BLaER1 (cell line): ENCODE data around the gene FAM76A.
A peak's percentile ranks its signal among the peaks of the same experiment; 100 is the strongest.
"Not testable (repeated sequence)": the region's sequence is repeated elsewhere in the genome, so short reads cannot be mapped to it uniquely, and the experiment has no call there.

Source experiments
- H3K27ac ChIP-seq: shearing (Covaris generic); formaldehyde crosslinking; 2 replicates; pipeline ENCODE4 v1.8.1; 2022
- H3K27me3 ChIP-seq: shearing (Covaris generic); formaldehyde crosslinking; 2 replicates; pipeline ENCODE4 v1.8.1; 2022
- H3K36me3 ChIP-seq: shearing (Covaris generic); formaldehyde crosslinking; 2 replicates; pipeline ENCODE4 v1.8.1; 2022
- H3K4me1 ChIP-seq: shearing (Covaris generic); formaldehyde crosslinking; 2 replicates; pipeline ENCODE4 v1.8.1; 2022
- H3K4me2 ChIP-seq: shearing (Covaris generic); formaldehyde crosslinking; 2 replicates; pipeline ENCODE4 v1.8.1; 2022
- H3K4me3 ChIP-seq: shearing (Covaris generic); formaldehyde crosslinking; 2 replicates; pipeline ENCODE4 v1.8.1; 2022
- H3K9ac ChIP-seq: shearing (Covaris generic); formaldehyde crosslinking; 2 replicates; pipeline ENCODE4 v1.8.1; 2022
- H3K9me3 ChIP-seq: shearing (Covaris generic); formaldehyde crosslinking; 2 replicates; pipeline ENCODE4 v1.8.1; 2022
- H4K20me1 ChIP-seq: shearing (Covaris generic); formaldehyde crosslinking; 2 replicates; pipeline ENCODE4 v1.8.1; 2022
- Cebpa-rat ChIP-seq: shearing (Covaris generic); IDR thresholded peaks from 2 replicates; pipeline ENCODE4 v1.8.1; 2022

The FAM76A gene

GRCh38 chr1:27789540-27790041 is 63.8 kb downstream of the FAM76A start:
- Histone ChIP-seq H3K4me2 (0 out of 2 replicates have a peak overlapping the region, but pooled peaks have one; percentile 6), H3K4me3 (no peak overlapping the region), H3K36me3 (peaks cover 50% of the 10 kb centered on the region), H3K27ac (no peak overlapping the region), H3K9ac (no peak overlapping the region), H3K4me1 (peaks cover 10% of the 10 kb centered on the region; the same call in 1 of the 2 replicates), H4K20me1 (peaks cover 50% of the 10 kb centered on the region), H3K27me3 (no peaks in the 10 kb centered on the region), H3K9me3 (peaks cover 4% of the 10 kb centered on the region; the same call in 1 of the 2 replicates)
- TF ChIP-seq Cebpa-rat: no peak

GRCh38 chr1:27790270-27790669 is 64.5 kb downstream of the FAM76A start:
- not testable (repeated sequence) for H3K4me2 ChIP-seq, H3K27ac ChIP-seq, H3K27me3 ChIP-seq, H3K4me1 ChIP-seq, H3K4me3 ChIP-seq, H3K9me3 ChIP-seq, H3K9ac ChIP-seq
- peaks cover 43% of the 10 kb centered on the region for H4K20me1 ChIP-seq
- peaks cover 57% of the 10 kb centered on the region for H3K36me3 ChIP-seq

- H3K4me2 ChIP-seq: no peak overlapping the region
- H3K4me3 ChIP-seq: no peak overlapping the region
- peaks cover 92% of the 10 kb centered on the region for H3K36me3 ChIP-seq
- no peaks in the 10 kb centered on the region; the same call in 1 of the 2 replicates for H4K20me1 ChIP-seq
- no peaks in the 10 kb centered on the region for H3K9me3 ChIP-seq
- H3K4me1 ChIP-seq: no peaks in the 10 kb centered on the region
- no peak for TF ChIP-seq Cebpa-rat
- no peak overlapping the region for H3K9ac ChIP-seq
- H3K27ac ChIP-seq: no peak overlapping the region
- H3K27me3 ChIP-seq: no peaks in the 10 kb centered on the region
Observed at GRCh38 chr1:27795601-27796000, 69.8 kb downstream of the FAM76A start.

- no peak for TF ChIP-seq Cebpa-rat
- Histone ChIP-seq H3K4me2 (no peak overlapping the region), H4K20me1 (no peaks in the 10 kb centered on the region), H3K4me1 (no peaks in the 10 kb centered on the region), H3K4me3 (no peak overlapping the region), H3K36me3 (peaks cover 66% of the 10 kb centered on the region), H3K9me3 (no peaks in the 10 kb centered on the region), H3K9ac (no peak overlapping the region), H3K27ac (no peak overlapping the region), H3K27me3 (no peaks in the 10 kb centered on the region)
Observed at GRCh38 chr1:27804791-27805190, 79.0 kb downstream of the FAM76A start.

GRCh38 chr1:27806758-27807157 is 81.0 kb downstream of the FAM76A start:
- peaks cover 55% of the 10 kb centered on the region for H3K36me3 ChIP-seq

GRCh38 chr1:27807385-27807784 is 81.6 kb downstream of the FAM76A start:
- no peaks in the 10 kb centered on the region for H3K4me1 ChIP-seq
- H4K20me1 ChIP-seq: no peaks in the 10 kb centered on the region
- TF ChIP-seq Cebpa-rat: no peak
- H3K4me3 ChIP-seq: no peak overlapping the region
- H3K9ac ChIP-seq: no peak overlapping the region
- H3K9me3 ChIP-seq: no peaks in the 10 kb centered on the region
- H3K4me2 ChIP-seq: no peak overlapping the region
- H3K27ac ChIP-seq: no peak overlapping the region
- H3K27me3 ChIP-seq: no peaks in the 10 kb centered on the region
- peaks cover 55% of the 10 kb centered on the region for H3K36me3 ChIP-seq

More at GRCh38 chr1:27806758-27807157, 81.0 kb downstream of the FAM76A start:
- no peak overlapping the region for H3K27ac ChIP-seq
- H4K20me1 ChIP-seq: no peaks in the 10 kb centered on the region
- no peak overlapping the region for H3K4me3 ChIP-seq
- H3K27me3 ChIP-seq: no peaks in the 10 kb centered on the region
- no peaks in the 10 kb centered on the region for H3K9me3 ChIP-seq
- no peaks in the 10 kb centered on the region for H3K4me1 ChIP-seq
- H3K4me2 ChIP-seq: no peak overlapping the region
- H3K9ac ChIP-seq: no peak overlapping the region
- no peak for TF ChIP-seq Cebpa-rat

- H3K9ac ChIP-seq, H3K9me3 ChIP-seq, H4K20me1 ChIP-seq, H3K27ac ChIP-seq, H3K4me1 ChIP-seq, H3K4me2 ChIP-seq, H3K4me3 ChIP-seq, H3K27me3 ChIP-seq: not testable (repeated sequence)
- H3K36me3 ChIP-seq: peaks cover 57% of the 10 kb centered on the region
Observed at GRCh38 chr1:27808131-27808530, 82.4 kb downstream of the FAM76A start.

GRCh38 chr1:27809883-27810282 is 84.1 kb downstream of the FAM76A start:
- no peaks in the 10 kb centered on the region for H3K4me1 ChIP-seq
- H3K36me3 ChIP-seq: peaks cover 55% of the 10 kb centered on the region
- no peaks in the 10 kb centered on the region for H3K9me3 ChIP-seq
- no peaks in the 10 kb centered on the region for H4K20me1 ChIP-seq
- H3K4me2 ChIP-seq: no peak overlapping the region
- H3K27me3 ChIP-seq: no peaks in the 10 kb centered on the region
- no peak for TF ChIP-seq Cebpa-rat
- H3K27ac ChIP-seq: no peak overlapping the region
- no peak overlapping the region for H3K4me3 ChIP-seq
- H3K9ac ChIP-seq: no peak overlapping the region

GRCh38 chr1:27811741-27812500 is 86.2 kb downstream of the FAM76A start:
- no peaks in the 10 kb centered on the region for H4K20me1 ChIP-seq
- peaks cover 59% of the 10 kb centered on the region for H3K36me3 ChIP-seq
- TF ChIP-seq Cebpa-rat: no peak

More at GRCh38 chr1:27811741-27812500, 86.2 kb downstream of the FAM76A start:
- H3K4me1 ChIP-seq: no peaks in the 10 kb centered on the region
- no peaks in the 10 kb centered on the region for H3K9me3 ChIP-seq
- H3K27me3 ChIP-seq: no peaks in the 10 kb centered on the region
- H3K9ac ChIP-seq: no peak overlapping the region
- H3K4me3 ChIP-seq: no peak overlapping the region
- no peak overlapping the region for H3K27ac ChIP-seq
- no peak overlapping the region for H3K4me2 ChIP-seq
